Measurements from ENCODE around the gene WWOX. TPM values are rescaled to one million over a fixed set of nuclear protein-coding genes. Genes with fewer than 3 reads are reported as not detected.

Gene WWOX
- total and polyA plus RNA-seq, 2 of the 8 experiments (the other 6 are each of a cell fraction or from before 2014, with no cell fraction given) = 5.4 to 16.7 TPM

DNA sequence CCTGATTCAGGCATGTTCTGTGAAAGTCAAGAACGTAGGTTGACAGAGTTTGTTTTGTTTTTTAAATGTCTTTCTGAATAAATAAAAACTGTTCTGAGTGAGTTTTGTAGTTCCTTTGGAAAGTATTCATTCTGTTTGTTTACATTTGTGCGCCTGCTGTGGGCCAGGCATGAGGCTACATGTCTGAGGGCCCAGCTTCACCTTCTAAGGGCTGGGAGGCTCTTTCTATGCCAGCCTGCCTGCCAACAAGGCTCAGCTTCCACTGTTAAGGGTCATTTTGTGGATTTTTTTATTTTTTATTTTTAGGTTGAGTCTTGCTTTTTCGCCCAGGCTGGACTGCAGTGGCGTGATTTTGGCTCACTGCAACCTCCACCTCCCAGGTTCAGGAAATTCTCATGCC lies 6.1 kb downstream of the WWOX start:
- Histone ChIP-seq H4K8ac (ENCODE audit: extremely low read depth, insufficient read depth, low read length) (no peak overlapping the region), H3K4me3 (ENCODE audit: extremely low read depth in 1 of 4, insufficient read depth in 2 of 4, low read depth in 3 of 4, low read length in 4 of 4) (no peak overlapping the region), H4K5ac (ENCODE audit: insufficient read length, low read depth, low read length) (no peak overlapping the region), H3K36me3 (ENCODE audit: control insufficient read depth in 2 of 4, insufficient read depth in 4 of 4, low read length in 3 of 4) (peaks cover 0 to 4% (median 2%) of the 10 kb centered on the region in 4 experiments; a peak in 2 of 8 replicates), H2BK15ac (ENCODE audit: low read length) (no peak overlapping the region), H3K23me2 (ENCODE audit: low read depth, low read length) (no peaks in the 10 kb centered on the region; the same call in 1 of the 2 replicates), H3K14ac (ENCODE audit: insufficient read length) (no peak overlapping the region), H2BK5ac (ENCODE audit: low read depth, low read length) (no peak overlapping the region), H3K27me3 (replicated peaks in 1 of 4; ENCODE audit: control insufficient read depth in 3 of 4, extremely low read depth in 1 of 4, insufficient read depth in 3 of 4, low read length in 3 of 4) (no peaks in the 10 kb centered on the region), H3K4me2 (ENCODE audit: insufficient read depth in 1 of 2, low read depth in 2 of 2, low read length in 2 of 2) (no peak overlapping the region), H2AFZ (ENCODE audit: low read length) (no peak overlapping the region), H4K20me1 (replicated peaks in 1 of 2; ENCODE audit: control insufficient read depth in 1 of 2, insufficient read depth in 2 of 2, low read length in 2 of 2) (peaks cover 0 to 7% of the 10 kb centered on the region in 2 experiments), H3K9ac (replicated peaks in 1 of 4; ENCODE audit: extremely low read depth in 1 of 4, low read depth in 3 of 4, low read length in 3 of 4) (no peak overlapping the region), H3K56ac (replicated peaks; ENCODE audit: insufficient read length, low read depth, low read length) (no peak overlapping the region), H3K79me1 (ENCODE audit: low read depth, low read length) (peaks cover 8% of the 10 kb centered on the region), H3K18ac (ENCODE audit: extremely low read depth, low read length) (no peak overlapping the region), H4K91ac (replicated peaks; ENCODE audit: insufficient read length, low read length) (no peak overlapping the region), H3K23ac (ENCODE audit: insufficient read length) (no peak overlapping the region), H2BK12ac (ENCODE audit: low read depth, low read length) (no peak overlapping the region), H3K4ac (replicated peaks; ENCODE audit: insufficient read length, low read depth, low read length) (no peak overlapping the region), H2BK20ac (ENCODE audit: low read length) (no peak overlapping the region), H3K79me2 (ENCODE audit: control insufficient read depth in 1 of 2, insufficient read depth in 2 of 2, low read length in 2 of 2) (no peaks in the 10 kb centered on the region; a peak in 1 of 4 replicates), H3K27ac (ENCODE audit: low read depth, low read length) (no peak overlapping the region), H2AK5ac (ENCODE audit: low read depth, low read length) (no peak overlapping the region), H3K9me3 (ENCODE audit: insufficient read depth in 2 of 2, low read depth in 1 of 2, low read length in 1 of 2) (no peaks in the 10 kb centered on the region), H3K4me1 (replicated peaks in 1 of 4; ENCODE audit: control insufficient read depth in 3 of 4, insufficient read depth in 4 of 4, low read length in 3 of 4) (no peaks in the 10 kb centered on the region; a peak in 1 of 7 replicates), H2BK120ac (replicated peaks; ENCODE audit: low read depth, low read length) (no peak overlapping the region)
- no peak for DNase-seq (ENCODE audit: low read depth in 1 of 2, low spot score in 2 of 2)
- 90% methylated on average over 4 of the region's 4 CpGs; no CpG with 5 or more reads in 1 of the 2 experiments for WGBS, 2 experiments (ENCODE audit: extremely low coverage in 1 of 2, insufficient coverage in 1 of 2, insufficient read length in 1 of 2, insufficient replicate concordance in 2 of 2, low coverage in 1 of 2, low lambda C conversion rate in 2 of 2, missing lambda C conversion rate in 1 of 2)
- no peak for FAIRE-seq
- POLR2A ChIA-PET (ENCODE audit: partially characterized antibody) = no interaction called here
- CTCF ChIA-PET (ENCODE audit: partially characterized antibody) = interaction anchor here (0.8 to 2.2 kb wide), 5 partner anchors 17 to 456 kb away, joined by 3 to 6 read pairs (median 3); no protein-coding TSS in a partner anchor
- TF ChIP-seq SIX5 (IDR thresholded peaks at IDR 0.05; ENCODE audit: low read depth, low read length) (no peak), BACH1 (IDR thresholded peaks at IDR 0.05; ENCODE audit: low read length) (no peak), SP1 (IDR thresholded peaks at IDR 0.05; ENCODE audit: low read depth, low read length) (no peak), SP4 (IDR thresholded peaks at IDR 0.05; ENCODE audit: low read length) (no peak), CREB1 (IDR thresholded peaks at IDR 0.05) (no peak), TBP (IDR thresholded peaks at IDR 0.05; ENCODE audit: low read depth, low read length) (no peak), PHF8 (conservative IDR thresholded peaks at IDR 0.05; ENCODE audit: low read depth, low read length) (no peak)

Measured in H1 (cell line).